CD4-positive, alpha-beta T cell (primary cell): ENCODE results near the gene EBF4. TPM values are rescaled to one million over a fixed set of nuclear protein-coding genes. Genes with fewer than 3 reads are reported as not detected.

Experiments used
- ATAC-seq: fragments of 200-7000 bp; cut with Tn5 transposase; one replicate; pipeline ENCODE4 v1.10.0; 2022; ENCODE audit warnings: mild to moderate bottlenecking; ENCODE audit not compliant: poor library complexity
- CTCF ChIA-PET: fragments of 350-600 bp; sonication (Branson Sonifier 250); formaldehyde crosslinking; loops from one replicate; lab custom pipeline; 2021; ENCODE audit warnings: antibody characterized with exemption, inconsistent platforms; lab: Charles Lee
- POLR2A ChIA-PET: fragments of 350-600 bp; sonication (Branson Sonifier 250); formaldehyde crosslinking; loops from one replicate; lab custom pipeline; 2021; ENCODE audit warnings: antibody characterized with exemption, inconsistent platforms; lab: Charles Lee
- DNase-seq, 14 experiments: peaks; one replicate each; pipeline ENCODE4 v3.0.0-alpha.2; 2013 to 2020; ENCODE audit warnings: mixed read lengths in 2 of 14
- H3K27ac ChIP-seq, 2 donors: one replicate each; pipeline versions ENCODE4 v1.5.1 to v1.7.0; 2013; ENCODE audit warnings: low read length in 2 of 2, low read depth in 1 of 2, mild to moderate bottlenecking in 1 of 2
- H3K27me3 ChIP-seq, 2 experiments: 1 replicate in 1 of 2; 2 replicates in 1 of 2; pipeline versions ENCODE4 v1.6.1 to v1.7.0; 2013; ENCODE audit warnings: low read length in 2 of 2, control low read depth in 1 of 2, mild to moderate bottlenecking in 1 of 2, moderate library complexity in 1 of 2; ENCODE audit not compliant: insufficient read depth in 2 of 2, control insufficient read depth in 1 of 2
- H3K36me3 ChIP-seq: one replicate; pipeline ENCODE4 v1.6.1; 2013; ENCODE audit warnings: low read length, control low read depth; ENCODE audit not compliant: insufficient read depth
- H3K4me1 ChIP-seq: one replicate; pipeline ENCODE4 v1.6.1; 2013; ENCODE audit warnings: low read length, control low read depth; ENCODE audit not compliant: insufficient read depth
- H3K4me3 ChIP-seq: one replicate; pipeline ENCODE4 v1.5.1; 2013; ENCODE audit warnings: mild to moderate bottlenecking, low read length, moderate library complexity
- H3K9me3 ChIP-seq, 2 experiments: 1 replicate in 1 of 2; 2 replicates in 1 of 2; pipeline versions ENCODE4 v1.6.1 to v1.7.0; 2013; ENCODE audit warnings: low read length in 2 of 2, mild to moderate bottlenecking in 2 of 2, control low read depth in 1 of 2, moderate library complexity in 1 of 2; ENCODE audit not compliant: control insufficient read depth in 1 of 2, insufficient read depth in 1 of 2
- H3K27ac Mint-ChIP-seq: one replicate; pipeline ENCODE4 v1.8.0; 2020; ENCODE audit warnings: mixed read lengths
- H3K27me3 Mint-ChIP-seq: one replicate; pipeline ENCODE4 v1.8.0; 2021; ENCODE audit warnings: mixed read lengths
- H3K36me3 Mint-ChIP-seq: one replicate; pipeline ENCODE4 v1.8.0; 2021; ENCODE audit warnings: low read depth, mixed read lengths
- H3K4me1 Mint-ChIP-seq: one replicate; pipeline ENCODE4 v1.8.0; 2021; ENCODE audit warnings: low read depth, mixed read lengths
- H3K4me3 Mint-ChIP-seq: one replicate; pipeline ENCODE4 v1.8.0; 2020; ENCODE audit warnings: mild to moderate bottlenecking, mixed read lengths
- H3K9me3 Mint-ChIP-seq: one replicate; pipeline ENCODE4 v1.8.0; 2020; ENCODE audit warnings: mixed read lengths
- intact Hi-C, 2 experiments: fragments of 100-400 bp; cut with DNase I in 1 of 2; cut with micrococcal nuclease in 1 of 2; formaldehyde crosslinking; loops; one replicate each; pipeline versions ENCODE4 v1.15.1 to v1.9.0; 2023 to 2025; cut with DNase I, micrococcal nuclease
- total RNA-seq, 174 experiments: library from RNA in 2 of 174; stranded (reverse) in 2 of 174; gene quantifications; one replicate each; pipeline ENCODE4 v1.2.3 and lab custom pipeline; 2021 to 2026
- TF ChIP-seq, protein P1 (sequence below): fragments of 200-600 bp; IDR thresholded peaks from one replicate; pipeline ENCODE4 v1.8.0; 2022; ENCODE audit warnings: antibody characterized with exemption, mild to moderate bottlenecking

The EBF4 gene
- total RNA-seq, 2 experiments from 2014 or later, result 4.2 to 5.1 TPM

DNA sequence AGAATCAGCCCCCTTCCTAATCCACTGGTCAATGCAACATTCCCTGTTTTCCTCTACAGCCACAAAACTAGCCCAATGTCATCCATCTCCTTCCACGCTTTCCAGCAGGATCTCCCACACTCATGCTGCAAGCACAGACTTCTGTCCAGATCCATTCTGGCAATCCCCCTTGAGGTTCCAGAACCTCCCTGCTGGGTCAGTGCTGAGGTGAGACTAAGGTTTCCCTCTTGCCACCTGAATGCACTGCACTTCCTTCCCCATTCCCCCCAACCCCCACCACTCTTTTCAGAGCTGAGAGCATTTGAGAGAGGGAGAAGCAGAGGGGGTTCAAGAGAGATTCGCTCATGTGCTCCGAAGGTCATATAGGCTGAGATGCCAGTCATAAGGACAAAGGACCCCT lies 43.9 kb downstream of the EBF4 start:
- Mint-ChIP-seq H3K9me3 (peaks cover 4% of the 10 kb centered on the region), H3K27ac (peak overlapping the region; percentile 39), H3K4me1 (peaks cover 31% of the 10 kb centered on the region), H3K36me3 (peaks cover 6% of the 10 kb centered on the region), H3K27me3 (no peaks in the 10 kb centered on the region), H3K4me3 (no peak overlapping the region)
- peaks cover 30% of the 10 kb centered on the region for H3K4me1 ChIP-seq
- H3K27me3 ChIP-seq, result peaks cover 0 to 3% of the 10 kb centered on the region in 2 experiments
- H3K4me3 ChIP-seq, result no peak overlapping the region
- TF ChIP-seq, protein P1, sequence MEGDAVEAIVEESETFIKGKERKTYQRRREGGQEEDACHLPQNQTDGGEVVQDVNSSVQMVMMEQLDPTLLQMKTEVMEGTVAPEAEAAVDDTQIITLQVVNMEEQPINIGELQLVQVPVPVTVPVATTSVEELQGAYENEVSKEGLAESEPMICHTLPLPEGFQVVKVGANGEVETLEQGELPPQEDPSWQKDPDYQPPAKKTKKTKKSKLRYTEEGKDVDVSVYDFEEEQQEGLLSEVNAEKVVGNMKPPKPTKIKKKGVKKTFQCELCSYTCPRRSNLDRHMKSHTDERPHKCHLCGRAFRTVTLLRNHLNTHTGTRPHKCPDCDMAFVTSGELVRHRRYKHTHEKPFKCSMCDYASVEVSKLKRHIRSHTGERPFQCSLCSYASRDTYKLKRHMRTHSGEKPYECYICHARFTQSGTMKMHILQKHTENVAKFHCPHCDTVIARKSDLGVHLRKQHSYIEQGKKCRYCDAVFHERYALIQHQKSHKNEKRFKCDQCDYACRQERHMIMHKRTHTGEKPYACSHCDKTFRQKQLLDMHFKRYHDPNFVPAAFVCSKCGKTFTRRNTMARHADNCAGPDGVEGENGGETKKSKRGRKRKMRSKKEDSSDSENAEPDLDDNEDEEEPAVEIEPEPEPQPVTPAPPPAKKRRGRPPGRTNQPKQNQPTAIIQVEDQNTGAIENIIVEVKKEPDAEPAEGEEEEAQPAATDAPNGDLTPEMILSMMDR, result no peak
- no peaks in the 10 kb centered on the region for H3K36me3 ChIP-seq
- peaks cover 4 to 5% of the 10 kb centered on the region in 2 experiments for H3K9me3 ChIP-seq
- intact Hi-C loops, result no loop called here
- CTCF ChIA-PET, result interaction anchor here (3.1 kb wide), 1 partner anchor 23 kb away, joined by 7 read pairs; no protein-coding TSS in a partner anchor
- DNase-seq, result no peak
- no peak overlapping the region for H3K27ac ChIP-seq
- no peak for ATAC-seq
- POLR2A ChIA-PET, result no interaction called here

DNA sequence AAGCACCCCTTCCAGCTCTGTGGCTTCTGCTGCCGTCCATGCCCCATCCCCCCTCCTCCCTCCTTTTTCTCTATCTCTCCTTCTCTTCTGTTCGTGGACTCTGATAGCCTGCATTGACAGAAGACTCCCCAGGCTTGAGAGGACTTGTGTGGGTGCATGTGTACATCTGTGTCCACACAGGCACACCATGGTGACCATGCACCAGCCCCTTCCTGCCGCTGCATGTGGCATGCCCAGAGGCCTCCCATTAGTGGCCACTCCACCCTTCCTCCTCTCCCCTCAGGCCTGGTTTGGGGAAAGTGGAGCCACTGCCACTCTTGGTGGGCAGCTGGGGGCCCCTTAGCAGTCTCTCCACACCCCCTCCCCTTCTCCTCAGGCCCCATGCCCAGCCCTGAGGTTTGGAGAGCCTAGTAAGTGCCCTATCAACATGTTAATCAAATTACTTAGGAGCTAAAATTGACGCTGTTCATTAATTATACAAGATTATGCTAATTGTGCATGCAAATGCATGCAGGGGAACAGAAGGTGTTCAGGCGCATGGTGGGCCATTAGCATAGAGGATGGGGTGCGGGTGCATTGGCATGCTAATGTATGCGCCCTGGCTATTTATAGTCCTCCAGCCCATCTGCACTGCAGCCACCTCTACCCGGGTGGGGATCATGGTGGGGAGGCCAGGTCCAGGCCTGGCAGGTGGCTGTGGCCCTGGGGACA lies 45.9 kb downstream of the EBF4 start:
- DNase-seq (no peak), ATAC-seq (no peak)
- peaks cover 0 to 3% of the 10 kb centered on the region in 2 experiments for H3K27me3 ChIP-seq
- Mint-ChIP-seq H3K27me3 (no peaks in the 10 kb centered on the region), H3K27ac (peak overlapping the region; percentile 90), H3K4me3 (no peak overlapping the region), H3K36me3 (no peaks in the 10 kb centered on the region), H3K9me3 (peaks cover under 1% of the 10 kb centered on the region), H3K4me1 (peaks cover 51% of the 10 kb centered on the region)
- H3K27ac ChIP-seq, result no peak overlapping the region
- intact Hi-C loops, result no loop called here
- TF ChIP-seq, protein P1, result no peak
- peaks cover 49% of the 10 kb centered on the region for H3K4me1 ChIP-seq
- no peaks in the 10 kb centered on the region for H3K9me3 ChIP-seq
- ChIA-PET CTCF (no interaction called here), POLR2A (interaction anchor here (1.7 kb wide), 1 partner anchor 9 kb away, joined by 7 read pairs; no protein-coding TSS in a partner anchor)
- H3K4me3 ChIP-seq, result no peak overlapping the region
- H3K36me3 ChIP-seq, result no peaks in the 10 kb centered on the region

DNA sequence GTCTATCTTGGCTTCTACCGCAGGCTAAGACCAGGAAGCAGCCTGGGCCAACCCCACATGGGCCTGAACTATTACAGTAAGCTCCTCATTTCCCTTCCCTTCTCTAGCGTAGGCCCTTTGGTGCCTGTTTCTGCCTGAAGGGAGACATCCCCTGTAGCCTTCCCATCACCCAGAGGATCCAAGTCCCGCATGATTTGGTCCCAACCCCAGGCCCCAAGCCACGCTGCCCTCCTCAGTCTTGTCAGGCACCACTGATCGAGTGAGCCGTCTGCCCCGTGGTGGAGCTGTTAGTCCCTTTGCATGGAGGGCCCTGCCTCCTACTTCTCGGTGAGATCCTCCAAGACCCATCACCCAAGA lies 46.4 kb downstream of the EBF4 start:
- Mint-ChIP-seq H3K36me3 (no peaks in the 10 kb centered on the region), H3K4me3 (no peak overlapping the region), H3K27ac (peak overlapping the region; percentile 90), H3K27me3 (no peaks in the 10 kb centered on the region), H3K9me3 (no peaks in the 10 kb centered on the region), H3K4me1 (peaks cover 51% of the 10 kb centered on the region)
- Histone ChIP-seq H3K27me3 (peaks cover 0 to 3% of the 10 kb centered on the region in 2 experiments), H3K27ac (no peak overlapping the region), H3K9me3 (no peaks in the 10 kb centered on the region), H3K4me1 (peaks cover 49% of the 10 kb centered on the region), H3K4me3 (no peak overlapping the region), H3K36me3 (no peaks in the 10 kb centered on the region)
- ChIA-PET POLR2A (interaction anchor here (1.0 to 3.4 kb wide), 3 partner anchors 10 to 51 kb away, joined by 3 to 18 read pairs (median 7); no protein-coding TSS in a partner anchor), CTCF (interaction anchor here (3.8 kb wide), 1 partner anchor 13 kb away, joined by 29 read pairs; no protein-coding TSS in a partner anchor)
- TF ChIP-seq, protein P1, result no peak
- intact Hi-C loops, result no loop called here
- DNase-seq (no peak), ATAC-seq (no peak)
